SK-N-SH (cell line): ENCODE results near the gene MAST4. TPM values are rescaled to one million over a fixed set of nuclear protein-coding genes. Genes with fewer than 3 reads are reported as not detected.
"Not testable (repeated sequence)": the region's sequence is repeated elsewhere in the genome, so short reads cannot be mapped to it uniquely, and the experiment has no call there.

Source experiments
- CTCF ChIA-PET: fragments of 300-600, 350-600 bp; formaldehyde crosslinking; extraction: SDS; loops from one replicate; lab custom pipeline; 2021; lab: Yijun Ruan, JAX
- POLR2A ChIA-PET: fragments of 350-600 bp; sonication (Branson Sonifier 250); formaldehyde crosslinking; extraction: SDS; loops from one replicate; lab custom pipeline; 2020; ENCODE audit warnings: antibody characterized with exemption, inconsistent platforms; lab: Yijun Ruan, JAX
- DNase-seq: peaks from one replicate; pipeline ENCODE4 v3.0.0; 2012
- H2AFZ ChIP-seq: fragments of 200-600 bp; sonication (generic); 2 replicates; pipeline ENCODE4 v1.8.1; 2016; ENCODE audit warnings: antibody characterized with exemption, mild to moderate bottlenecking, low read depth
- H3F3A ChIP-seq: fragments of 200-600 bp; sonication (generic); replicated peaks from 2 replicates; pipeline ENCODE3; 2016; ENCODE audit warnings: antibody characterized with exemption, mild to moderate bottlenecking; ENCODE audit not compliant: insufficient read depth
- H3K27ac ChIP-seq, 2 experiments: fragments of 200-500 bp in 1 of 2; fragments of 200-600 bp in 1 of 2; sonication (Bioruptor generic) in 1 of 2; sonication (generic), shearing (Covaris generic) in 1 of 2; 2 replicates each; pipeline versions ENCODE4 v1.5.1 to v1.6.1; 2014 to 2016; ENCODE audit warnings: low read depth in 2 of 2, inconsistent platforms in 1 of 2, low read length in 1 of 2, mild to moderate bottlenecking in 1 of 2, mixed read lengths in 1 of 2
- H3K27me3 ChIP-seq: fragments of 200-600 bp; sonication (generic), shearing (Covaris generic); 2 replicates; pipeline ENCODE4 v1.6.1; 2016; ENCODE audit warnings: mixed run types; ENCODE audit not compliant: insufficient read depth
- H3K36me3 ChIP-seq, 2 experiments: fragments of 200-500 bp in 1 of 2; fragments of 200-600 bp in 1 of 2; sonication (Bioruptor generic) in 1 of 2; sonication (generic) in 1 of 2; replicated peaks in 1 of 2; 2 replicates each; pipeline versions ENCODE3 to v1.5.1; 2014 to 2016; ENCODE audit warnings: low read length in 1 of 2, mild to moderate bottlenecking in 1 of 2; ENCODE audit not compliant: insufficient read depth in 2 of 2, control insufficient read depth in 1 of 2
- H3K4me1 ChIP-seq, 2 experiments: fragments of 200-500 bp in 1 of 2; fragments of 200-600 bp in 1 of 2; sonication (Bioruptor generic) in 1 of 2; sonication (generic), shearing (Covaris generic) in 1 of 2; 2 replicates each; pipeline versions ENCODE4 v1.5.1 to v1.6.1; 2014 to 2016; ENCODE audit warnings: low read depth in 1 of 2, low read length in 1 of 2, mixed run types in 1 of 2; ENCODE audit not compliant: insufficient read depth in 2 of 2, control insufficient read depth in 1 of 2
- H3K4me2 ChIP-seq: fragments of 200-600 bp; sonication (generic), shearing (Covaris generic); 2 replicates; pipeline ENCODE4 v1.6.1; 2017; ENCODE audit warnings: mixed run types
- H3K4me3 ChIP-seq, 2 experiments: fragments of 200-500 bp in 1 of 2; fragments of 200-600 bp in 1 of 2; sonication (Bioruptor generic) in 1 of 2; sonication (generic), shearing (Covaris generic) in 1 of 2; 2 replicates each; pipeline versions ENCODE4 v1.5.1 to v1.8.1; 2014 to 2016; ENCODE audit warnings: low read depth in 2 of 2, inconsistent platforms in 1 of 2, low read length in 1 of 2, mild to moderate bottlenecking in 1 of 2, mixed read lengths in 1 of 2, moderate library complexity in 1 of 2
- H3K79me2 ChIP-seq: fragments of 200-600 bp; sonication (generic); 2 replicates; pipeline ENCODE4 v1.8.1; 2017; ENCODE audit warnings: mild to moderate bottlenecking; ENCODE audit not compliant: insufficient read depth
- H3K9ac ChIP-seq: fragments of 200-600 bp; sonication (generic); 2 replicates; pipeline ENCODE4 v1.6.1; 2017; ENCODE audit warnings: mixed run types
- H3K9me2 ChIP-seq: fragments of 200-600 bp; sonication (generic); 2 replicates; pipeline ENCODE4 v1.6.1; 2017; ENCODE audit warnings: mixed run types
- H3K9me3 ChIP-seq: fragments of 200-600 bp; sonication (generic); 2 replicates; pipeline ENCODE4 v1.6.1; 2017; ENCODE audit warnings: mixed run types, mild to moderate bottlenecking, moderate library complexity
- H4K20me1 ChIP-seq: fragments of 200-600 bp; sonication (generic); 2 replicates; pipeline ENCODE4 v1.6.1; 2017; ENCODE audit warnings: mild to moderate bottlenecking, mixed run types; ENCODE audit not compliant: insufficient read depth
- FOSL2 ChIP-seq: IDR thresholded peaks from 2 replicates; pipeline ENCODE4 v1.4.0; 2012; ENCODE audit warnings: low read depth, mild to moderate bottlenecking, moderate library complexity, borderline replicate concordance
- FOXJ3 ChIP-seq: sonication (generic); formaldehyde crosslinking; IDR thresholded peaks from 2 replicates; pipeline ENCODE4 v1.5.1; 2020; ENCODE audit warnings: mild to moderate bottlenecking, missing genetic modification reagents
- FOXM1 ChIP-seq: IDR thresholded peaks from 2 replicates; pipeline ENCODE4 v1.4.0; 2012; ENCODE audit warnings: low read depth, mild to moderate bottlenecking
- MXI1 ChIP-seq: IDR thresholded peaks from 2 replicates; pipeline ENCODE4 v1.6.1; 2012; ENCODE audit warnings: mild to moderate bottlenecking, low read depth, low read length, improper control_type of control experiment
- NRF1 ChIP-seq: IDR thresholded peaks from 2 replicates; pipeline ENCODE4 v1.6.1; 2012; ENCODE audit warnings: low read depth, mild to moderate bottlenecking, low read length
- RFX5 ChIP-seq: IDR thresholded peaks from 2 replicates; pipeline ENCODE4 v1.6.1; 2012; ENCODE audit warnings: mild to moderate bottlenecking, improper control_type of control experiment, low read length
- TCF12 ChIP-seq: IDR thresholded peaks from 2 replicates; pipeline ENCODE4 v1.4.0; 2012
- WGBS: methylation state at CpG from one replicate; pipeline ENCODE4 v1.1.6; 2017; ENCODE audit warnings: low lambda C conversion rate; 5-methylcytosine and 5-hydroxymethylcytosine counted together
- polyA plus RNA-seq, 3 experiments: library from polyadenylated mRNA; depleted of rRNA; stranded (reverse); fragments of >200 nt; gene quantifications; 2 replicates each; pipeline ENCODE4 v1.2.3, GENCODE V29; 2012
- TF ChIP-seq, protein P1 (sequence below): fragments of 150-350 bp; IDR thresholded peaks from 2 replicates; pipeline ENCODE4 v1.6.1; 2017; ENCODE audit warnings: antibody characterized with exemption, low read length, low read depth, borderline replicate concordance
- TF ChIP-seq, protein P2 (sequence below): IDR thresholded peaks from 2 replicates; pipeline ENCODE4 v1.4.0; 2012; ENCODE audit warnings: low read depth, borderline replicate concordance
- TF ChIP-seq, protein P3 (sequence below): fragments of 200-600 bp; sonication (generic); IDR thresholded peaks from 2 replicates; pipeline ENCODE4 v1.6.1; 2017; ENCODE audit warnings: antibody characterized with exemption, mild to moderate bottlenecking, moderate library complexity

MAST4 gene
- polyA plus RNA-seq, 1 of the 3 experiments (the other 2 are of a cell fraction): 2.2 TPM

DNA sequence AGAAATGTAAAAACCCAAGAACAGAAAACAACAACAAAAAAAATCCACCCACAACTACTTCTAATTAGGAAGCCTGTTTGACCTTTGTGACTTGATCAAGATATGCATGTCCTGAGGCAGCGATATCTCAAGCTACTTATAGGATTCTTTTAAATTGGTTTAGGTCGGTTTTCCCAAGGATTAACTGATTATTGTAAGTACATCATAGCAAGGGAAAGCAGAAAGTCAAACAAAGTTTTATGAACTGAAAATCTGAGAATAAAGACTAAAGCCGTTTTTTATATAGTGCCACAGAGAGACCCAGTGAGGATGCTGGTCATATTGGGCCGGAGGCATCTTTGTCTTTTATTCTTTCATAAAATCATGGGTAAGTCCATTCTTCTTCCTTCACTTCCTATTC is 528.4 kb downstream of the MAST4 start:
- Histone ChIP-seq H3K9me2 (no peaks in the 10 kb centered on the region), H3F3A (no peaks in the 10 kb centered on the region), H3K36me3 (peaks cover 0 to 8% of the 10 kb centered on the region in 2 experiments), H3K4me3 (no peak overlapping the region), H2AFZ (no peak overlapping the region), H4K20me1 (no peaks in the 10 kb centered on the region), H3K27me3 (no peaks in the 10 kb centered on the region), H3K9me3 (no peaks in the 10 kb centered on the region), H3K79me2 (no peaks in the 10 kb centered on the region), H3K4me2 (no peak overlapping the region), H3K4me1 (peaks cover 0 to 2% of the 10 kb centered on the region in 2 experiments; a peak in 1 of 4 replicates), H3K27ac (no peak overlapping the region), H3K9ac (no peak overlapping the region)
- 76% methylated on average over 4 of the region's 4 CpGs for WGBS
- TF ChIP-seq, protein P1, sequence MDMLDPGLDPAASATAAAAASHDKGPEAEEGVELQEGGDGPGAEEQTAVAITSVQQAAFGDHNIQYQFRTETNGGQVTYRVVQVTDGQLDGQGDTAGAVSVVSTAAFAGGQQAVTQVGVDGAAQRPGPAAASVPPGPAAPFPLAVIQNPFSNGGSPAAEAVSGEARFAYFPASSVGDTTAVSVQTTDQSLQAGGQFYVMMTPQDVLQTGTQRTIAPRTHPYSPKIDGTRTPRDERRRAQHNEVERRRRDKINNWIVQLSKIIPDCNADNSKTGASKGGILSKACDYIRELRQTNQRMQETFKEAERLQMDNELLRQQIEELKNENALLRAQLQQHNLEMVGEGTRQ: no peak
- no peak for TF ChIP-seq MXI1
- TF ChIP-seq, protein P2, sequence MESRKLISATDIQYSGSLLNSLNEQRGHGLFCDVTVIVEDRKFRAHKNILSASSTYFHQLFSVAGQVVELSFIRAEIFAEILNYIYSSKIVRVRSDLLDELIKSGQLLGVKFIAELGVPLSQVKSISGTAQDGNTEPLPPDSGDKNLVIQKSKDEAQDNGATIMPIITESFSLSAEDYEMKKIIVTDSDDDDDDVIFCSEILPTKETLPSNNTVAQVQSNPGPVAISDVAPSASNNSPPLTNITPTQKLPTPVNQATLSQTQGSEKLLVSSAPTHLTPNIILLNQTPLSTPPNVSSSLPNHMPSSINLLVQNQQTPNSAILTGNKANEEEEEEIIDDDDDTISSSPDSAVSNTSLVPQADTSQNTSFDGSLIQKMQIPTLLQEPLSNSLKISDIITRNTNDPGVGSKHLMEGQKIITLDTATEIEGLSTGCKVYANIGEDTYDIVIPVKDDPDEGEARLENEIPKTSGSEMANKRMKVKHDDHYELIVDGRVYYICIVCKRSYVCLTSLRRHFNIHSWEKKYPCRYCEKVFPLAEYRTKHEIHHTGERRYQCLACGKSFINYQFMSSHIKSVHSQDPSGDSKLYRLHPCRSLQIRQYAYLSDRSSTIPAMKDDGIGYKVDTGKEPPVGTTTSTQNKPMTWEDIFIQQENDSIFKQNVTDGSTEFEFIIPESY: no peak
- POLR2A ChIA-PET: no interaction called here
- no peak for DNase-seq
- CTCF ChIA-PET: interaction anchor here (0.6 to 1.8 kb wide), 3 partner anchors 110 to 257 kb away, joined by 3 to 5 read pairs (median 3); no protein-coding TSS in a partner anchor

DNA sequence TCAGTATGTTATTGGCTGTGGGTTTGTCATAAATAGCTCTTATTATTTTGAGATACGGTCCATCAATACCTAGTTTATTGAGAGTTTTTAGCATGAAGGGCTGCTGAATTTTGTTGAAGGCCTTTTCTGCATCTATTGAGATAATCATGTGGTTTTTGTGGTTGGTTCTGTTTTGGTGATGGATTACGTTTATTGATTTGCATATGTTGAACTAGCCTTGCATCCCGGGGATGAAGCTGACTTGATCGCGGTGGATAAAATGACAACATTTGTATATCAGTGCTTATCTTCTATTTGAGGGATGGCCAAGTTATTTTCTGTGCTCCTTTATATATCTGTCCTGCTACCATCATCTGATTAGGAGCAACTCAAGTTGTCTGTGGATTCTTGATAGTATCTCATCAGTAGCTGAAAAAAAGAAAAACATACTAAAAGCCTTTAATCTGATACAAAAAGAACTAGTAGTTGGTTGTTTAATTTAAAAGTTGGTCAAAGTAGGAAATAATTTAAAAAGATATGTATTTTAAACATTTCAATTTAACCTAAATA is 531.2 kb downstream of the MAST4 start:
- DNase-seq, H3F3A ChIP-seq, H3K4me2 ChIP-seq, H3K9me3 ChIP-seq, H2AFZ ChIP-seq, H3K4me1 ChIP-seq, H4K20me1 ChIP-seq, H3K27ac ChIP-seq, H3K79me2 ChIP-seq, H3K36me3 ChIP-seq, POLR2A ChIA-PET, H3K4me3 ChIP-seq, H3K9ac ChIP-seq, H3K27me3 ChIP-seq, H3K9me2 ChIP-seq: not testable (repeated sequence)
- CTCF ChIA-PET: interaction anchor here (0.6 to 0.9 kb wide), 2 partner anchors 82 to 83 kb away, joined by 3 read pairs; no protein-coding TSS in a partner anchor
- WGBS: 85% methylated on average over 5 of the region's 5 CpGs

DNA sequence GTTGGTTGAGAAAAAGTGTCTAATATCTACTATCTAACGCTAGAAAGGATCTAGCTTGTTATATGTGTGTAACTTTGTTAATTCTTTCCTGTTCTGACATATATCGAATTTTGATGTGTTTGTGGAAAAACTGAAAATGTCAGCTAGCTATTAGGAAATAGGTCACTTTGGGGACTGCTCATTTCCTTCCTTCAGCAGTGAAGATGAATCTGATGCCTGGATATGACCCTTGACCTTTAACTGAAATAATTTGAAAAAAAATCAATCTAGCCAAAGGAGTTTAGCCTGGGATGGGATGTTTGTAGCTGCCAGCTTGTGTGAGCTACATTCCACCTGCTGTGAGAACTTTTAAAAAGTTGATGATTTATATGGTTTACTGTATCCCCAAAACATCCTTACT is 533.6 kb downstream of the MAST4 start:
- TF ChIP-seq, protein P3, sequence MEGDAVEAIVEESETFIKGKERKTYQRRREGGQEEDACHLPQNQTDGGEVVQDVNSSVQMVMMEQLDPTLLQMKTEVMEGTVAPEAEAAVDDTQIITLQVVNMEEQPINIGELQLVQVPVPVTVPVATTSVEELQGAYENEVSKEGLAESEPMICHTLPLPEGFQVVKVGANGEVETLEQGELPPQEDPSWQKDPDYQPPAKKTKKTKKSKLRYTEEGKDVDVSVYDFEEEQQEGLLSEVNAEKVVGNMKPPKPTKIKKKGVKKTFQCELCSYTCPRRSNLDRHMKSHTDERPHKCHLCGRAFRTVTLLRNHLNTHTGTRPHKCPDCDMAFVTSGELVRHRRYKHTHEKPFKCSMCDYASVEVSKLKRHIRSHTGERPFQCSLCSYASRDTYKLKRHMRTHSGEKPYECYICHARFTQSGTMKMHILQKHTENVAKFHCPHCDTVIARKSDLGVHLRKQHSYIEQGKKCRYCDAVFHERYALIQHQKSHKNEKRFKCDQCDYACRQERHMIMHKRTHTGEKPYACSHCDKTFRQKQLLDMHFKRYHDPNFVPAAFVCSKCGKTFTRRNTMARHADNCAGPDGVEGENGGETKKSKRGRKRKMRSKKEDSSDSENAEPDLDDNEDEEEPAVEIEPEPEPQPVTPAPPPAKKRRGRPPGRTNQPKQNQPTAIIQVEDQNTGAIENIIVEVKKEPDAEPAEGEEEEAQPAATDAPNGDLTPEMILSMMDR: no peak
- TF ChIP-seq TCF12: no peak
- no peak for TF ChIP-seq NRF1
- no peak for TF ChIP-seq FOXJ3 (CRISPR knock-in tag)
- no peak for TF ChIP-seq FOSL2
- TF ChIP-seq, protein P1: no peak
- no peak for TF ChIP-seq FOXM1
- TF ChIP-seq RFX5: no peak
- Histone ChIP-seq H3K27ac (no peak overlapping the region), H2AFZ (no peak overlapping the region), H3F3A (no peaks in the 10 kb centered on the region), H3K4me3 (no peak overlapping the region), H3K79me2 (no peaks in the 10 kb centered on the region), H4K20me1 (no peaks in the 10 kb centered on the region), H3K4me2 (no peak overlapping the region), H3K4me1 (no peaks in the 10 kb centered on the region), H3K9ac (no peak overlapping the region), H3K9me2 (no peaks in the 10 kb centered on the region), H3K36me3 (peaks cover 0 to 10% of the 10 kb centered on the region in 2 experiments), H3K27me3 (no peaks in the 10 kb centered on the region), H3K9me3 (no peaks in the 10 kb centered on the region)
- DNase-seq: no peak
- WGBS: 96% methylated on average over 2 of the region's 2 CpGs
- CTCF ChIA-PET: interaction anchor here (0.9 to 1.4 kb wide), 5 partner anchors 11 to 142 kb away, joined by 3 to 5 read pairs (median 4); no protein-coding TSS in a partner anchor
- POLR2A ChIA-PET: interaction anchor here (1.1 kb wide), 1 partner anchor 9 kb away, joined by 3 read pairs; no protein-coding TSS in a partner anchor
